Stimulated activated CD8-positive, alpha-beta memory T cell treated with anti-CD3 and anti-CD28 coated beads, Interleukin-15, amount 100 ng/mL, for 1 hour (primary cell): ENCODE measurements around the gene ABHD2.
"Not testable (repeated sequence)": the region's sequence is repeated elsewhere in the genome, so short reads cannot be mapped to it uniquely, and the experiment has no call there.

Source experiments
- DNase-seq: peaks from one replicate; pipeline ENCODE4 v3.0.0-alpha.2; 2020; ENCODE audit warnings: low read depth

The ABHD2 gene

GRCh38 chr15:89227425-89227824 is 139.2 kb downstream of the ABHD2 start:
- no peak for DNase-seq

DNA sequence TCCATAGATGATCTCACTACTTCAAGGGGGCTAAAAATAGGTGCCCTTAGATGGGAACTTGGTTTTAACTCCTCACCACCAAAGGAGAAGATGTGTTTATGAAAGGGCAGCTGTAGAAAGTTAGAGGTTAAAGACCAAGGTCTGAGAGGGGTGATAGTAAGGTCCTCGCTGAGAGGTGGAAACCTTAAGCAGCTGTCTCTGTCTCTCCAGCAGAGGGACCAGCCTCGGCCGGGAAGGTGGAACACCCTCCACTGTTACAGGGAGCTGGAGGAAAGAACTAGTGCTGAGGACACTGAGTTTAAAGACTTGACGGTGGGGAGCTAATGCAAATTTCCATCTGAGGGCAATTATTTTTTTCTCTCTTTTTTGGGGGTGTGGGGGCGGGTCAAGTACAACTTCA is 142.0 kb downstream of the ABHD2 start:
- no peak for DNase-seq

GRCh38 chr15:89231832-89232231 is 143.6 kb downstream of the ABHD2 start:
- no peak for DNase-seq

DNA sequence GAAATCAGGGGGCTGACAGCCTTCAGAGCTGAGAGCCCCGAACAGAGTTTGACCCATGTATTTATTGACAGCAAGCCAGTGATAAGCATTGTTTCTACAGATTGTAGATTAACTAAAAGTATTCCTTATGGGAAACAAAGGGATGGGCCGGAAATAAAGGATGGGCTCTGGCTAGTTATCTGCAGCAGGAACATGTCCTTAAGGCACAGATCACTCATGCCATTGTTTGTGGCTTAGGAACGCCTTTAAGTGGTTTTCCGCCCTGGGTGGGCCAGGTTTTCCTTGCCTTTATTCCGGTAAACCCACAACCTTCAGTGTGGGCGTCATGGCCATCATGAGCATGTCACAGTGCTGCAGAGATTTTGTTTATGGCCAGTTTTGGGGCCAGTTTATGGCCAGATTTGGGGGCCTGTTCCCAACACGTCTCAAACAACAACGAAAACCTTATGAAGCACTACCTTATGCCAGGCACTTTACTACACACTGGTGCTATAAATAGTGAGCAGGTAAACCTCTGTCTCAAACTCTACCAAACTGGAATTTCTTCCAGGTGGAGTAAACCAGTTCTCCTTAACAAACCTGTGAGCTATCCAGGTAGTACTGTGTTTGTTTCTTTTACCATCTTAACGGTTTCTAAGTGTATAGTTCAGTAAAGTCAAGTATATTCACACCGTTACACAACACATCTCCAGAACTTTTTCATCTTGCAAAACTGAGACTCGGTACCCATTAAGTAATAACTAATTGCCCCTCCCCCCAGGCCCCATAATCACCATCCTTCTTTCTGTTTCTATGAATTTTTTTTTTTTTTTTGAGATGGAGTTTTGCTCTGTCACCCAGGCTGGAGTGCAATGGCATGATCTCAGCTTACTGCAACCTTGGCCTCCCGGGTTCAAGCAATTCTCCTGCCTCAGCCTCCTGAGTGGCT is 151.9 kb downstream of the ABHD2 start:
- DNase-seq: not testable (repeated sequence)

- no peak for DNase-seq
Measured at GRCh38 chr15:89243046-89243690, 154.9 kb downstream of the ABHD2 start.

DNA sequence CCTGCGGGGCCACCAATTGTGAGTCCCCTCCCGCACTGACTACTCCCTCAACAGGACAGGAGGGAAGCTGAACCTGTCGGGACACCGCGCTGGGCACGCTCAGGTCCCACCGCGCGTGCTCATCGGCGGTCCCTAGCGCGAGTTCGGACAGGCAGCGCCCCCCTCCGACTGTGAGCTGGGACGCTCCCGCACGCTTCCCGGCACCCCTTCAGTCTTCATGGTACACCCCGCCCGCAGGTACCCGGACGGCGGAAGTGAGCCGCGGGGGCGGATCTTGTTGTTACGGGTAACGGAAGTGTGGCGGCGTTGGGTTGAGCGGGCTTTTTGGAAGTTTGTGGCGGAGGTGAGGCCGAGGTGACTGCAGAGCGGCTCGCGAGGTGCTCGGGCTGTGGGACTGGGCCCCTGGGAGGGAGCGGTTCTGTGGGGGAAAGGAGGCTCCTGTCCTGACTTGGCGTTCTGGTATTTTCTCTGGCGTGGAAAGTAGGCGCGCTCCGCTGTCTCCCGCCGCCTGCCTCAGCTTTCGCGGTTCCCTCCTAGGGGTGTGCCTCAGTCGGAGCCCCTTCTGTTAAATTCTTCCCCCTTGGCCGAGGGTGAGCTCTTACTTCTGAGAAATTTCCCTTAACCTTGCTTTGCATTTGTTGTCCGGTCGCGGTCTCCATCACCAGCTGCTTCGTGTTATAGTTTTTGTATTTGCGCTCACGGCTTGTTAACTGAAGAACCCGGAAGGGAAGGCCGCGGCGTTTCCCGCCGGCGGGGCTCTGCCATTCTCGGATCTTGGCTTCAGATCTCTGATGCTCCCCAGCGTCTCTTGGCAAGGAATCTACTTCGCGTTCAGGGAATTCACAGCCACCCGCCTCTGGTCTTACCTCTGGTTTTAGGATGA is 155.7 kb downstream of the ABHD2 start, which contains the start of gene FANCI:
TSS of gene FANCI (plus strand) at position 289 of the 883 bp plus-strand sequence. CDS start 3,669 bp downstream, outside the sequence.
- DNase-seq: peak; percentile 97

DNA sequence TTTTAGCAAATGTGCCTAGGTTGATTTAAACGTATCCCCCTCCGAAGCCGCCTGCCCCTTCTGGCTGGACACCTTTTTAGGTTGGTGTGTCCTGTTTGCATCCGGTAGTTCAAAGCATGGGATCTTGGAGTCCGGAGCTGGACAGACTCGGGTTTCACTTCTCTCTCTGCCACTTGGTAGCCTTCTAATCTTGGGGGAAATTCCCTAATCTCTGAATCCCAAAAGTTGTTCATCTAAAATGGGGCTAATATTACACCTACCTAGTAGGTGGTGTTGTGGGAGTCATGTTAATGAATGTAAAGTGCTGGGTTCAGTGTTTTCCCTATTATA is 156.3 kb downstream of the ABHD2 start:
- DNase-seq: no peak

- DNase-seq: no peak
Measured at GRCh38 chr15:89247446-89247845, 159.2 kb downstream of the ABHD2 start.

DNA sequence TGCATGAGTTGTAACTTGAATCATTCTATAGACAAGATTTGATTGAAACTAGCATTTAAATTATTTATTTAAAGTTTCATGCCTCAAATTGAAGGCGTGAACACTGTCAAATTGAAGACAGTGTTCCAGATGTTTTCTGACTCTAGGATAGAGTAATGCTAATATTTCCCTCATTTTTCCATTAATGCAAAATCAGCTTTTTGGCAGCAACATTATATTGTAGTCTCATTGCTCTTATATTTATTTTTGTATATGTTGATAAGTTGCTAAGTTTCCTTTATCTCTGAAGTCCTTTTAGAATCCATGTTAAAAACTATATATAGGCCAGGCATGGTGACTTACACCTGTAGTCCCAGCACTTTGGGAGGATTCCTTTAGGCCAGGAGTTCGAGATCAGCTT is 160.3 kb downstream of the ABHD2 start:
- no peak for DNase-seq

- not testable (repeated sequence) for DNase-seq
Measured at GRCh38 chr15:89250142-89250541, 161.9 kb downstream of the ABHD2 start.
